GM21786 (cell line): ENCODE data around the gene RNF31.

Experiments
- ATAC-seq: cut with Tn5 transposase; IDR thresholded peaks from one replicate; pipeline ENCODE4 v1.9.1; 2021; ENCODE audit not compliant: unreplicated experiment

RNF31 gene

DNA sequence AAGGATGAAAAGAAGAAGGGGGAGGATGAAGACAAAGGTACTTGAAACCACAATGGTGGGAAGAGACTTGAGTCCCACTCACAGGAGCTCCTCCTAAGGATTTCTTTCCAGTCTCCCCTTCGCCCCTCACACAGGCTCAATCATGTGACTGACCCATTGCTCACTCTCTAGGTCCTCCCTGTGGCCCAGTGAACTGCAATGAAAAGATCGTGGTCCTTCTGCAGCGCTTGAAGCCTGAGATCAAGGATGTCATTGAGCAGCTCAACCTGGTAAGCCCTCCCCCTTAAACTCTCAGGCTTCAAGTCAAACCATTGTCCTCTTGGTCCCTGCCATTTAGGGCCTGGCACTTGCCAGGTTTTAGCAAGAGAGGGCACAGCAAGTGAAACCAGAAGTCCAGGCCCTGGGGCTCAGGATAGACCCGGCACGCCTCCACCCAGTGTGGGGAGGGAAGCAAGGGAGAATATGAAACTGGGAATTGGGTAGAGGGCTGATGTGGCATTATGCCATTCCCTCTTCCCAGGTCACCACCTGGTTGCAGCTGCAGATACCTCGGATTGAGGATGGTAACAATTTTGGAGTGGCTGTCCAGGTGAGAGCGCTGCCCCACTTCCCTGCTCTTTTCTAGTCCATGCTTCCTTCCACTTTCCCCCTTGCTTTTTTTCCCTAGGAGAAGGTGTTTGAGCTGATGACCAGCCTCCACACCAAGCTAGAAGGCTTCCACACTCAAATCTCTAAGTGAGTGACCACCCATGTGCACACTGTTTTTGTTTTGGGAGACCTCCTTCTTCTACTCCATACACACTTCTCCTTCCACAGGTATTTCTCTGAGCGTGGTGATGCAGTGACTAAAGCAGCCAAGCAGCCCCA, 9.5 kb upstream of the RNF31 start:
- ATAC-seq: no peak

DNA sequence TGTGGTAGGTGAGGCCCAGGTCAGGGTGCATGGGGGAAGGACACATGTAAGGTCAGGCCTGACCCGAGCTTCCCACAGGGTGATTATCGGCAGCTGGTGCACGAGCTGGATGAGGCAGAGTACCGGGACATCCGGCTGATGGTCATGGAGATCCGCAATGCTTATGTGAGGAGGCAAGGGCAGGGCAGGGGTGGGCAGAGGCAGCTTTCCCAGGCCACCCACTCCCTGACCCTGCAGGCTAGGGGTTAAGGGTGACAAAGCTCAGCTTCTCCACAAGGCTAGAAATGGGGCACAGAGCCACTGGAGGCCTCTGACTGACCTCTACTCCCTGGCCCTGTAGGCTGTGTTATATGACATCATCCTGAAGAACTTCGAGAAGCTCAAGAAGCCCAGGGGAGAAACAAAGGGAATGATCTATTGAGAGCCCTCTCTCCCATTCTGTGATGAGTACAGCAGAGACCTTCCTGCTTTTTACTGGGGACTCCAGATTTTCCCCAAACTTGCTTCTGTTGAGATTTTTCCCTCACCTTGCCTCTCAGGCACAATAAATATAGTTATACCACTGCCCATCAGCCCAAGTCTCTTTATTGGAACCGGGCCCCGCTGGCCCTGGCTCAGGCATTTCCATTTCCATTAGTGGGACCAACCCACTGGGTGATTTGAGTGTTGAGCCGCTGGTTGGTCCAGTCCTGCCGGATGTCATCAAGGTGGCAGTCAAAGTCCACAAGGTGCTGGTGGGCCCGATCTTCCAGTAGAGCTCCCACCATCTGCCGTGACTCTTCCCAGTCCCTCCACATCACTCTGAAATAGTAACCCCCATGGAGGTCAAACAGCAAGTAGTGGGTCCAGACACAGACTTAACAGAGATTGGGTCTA, 8.7 kb upstream of the RNF31 start:
- ATAC-seq: no peak

DNA sequence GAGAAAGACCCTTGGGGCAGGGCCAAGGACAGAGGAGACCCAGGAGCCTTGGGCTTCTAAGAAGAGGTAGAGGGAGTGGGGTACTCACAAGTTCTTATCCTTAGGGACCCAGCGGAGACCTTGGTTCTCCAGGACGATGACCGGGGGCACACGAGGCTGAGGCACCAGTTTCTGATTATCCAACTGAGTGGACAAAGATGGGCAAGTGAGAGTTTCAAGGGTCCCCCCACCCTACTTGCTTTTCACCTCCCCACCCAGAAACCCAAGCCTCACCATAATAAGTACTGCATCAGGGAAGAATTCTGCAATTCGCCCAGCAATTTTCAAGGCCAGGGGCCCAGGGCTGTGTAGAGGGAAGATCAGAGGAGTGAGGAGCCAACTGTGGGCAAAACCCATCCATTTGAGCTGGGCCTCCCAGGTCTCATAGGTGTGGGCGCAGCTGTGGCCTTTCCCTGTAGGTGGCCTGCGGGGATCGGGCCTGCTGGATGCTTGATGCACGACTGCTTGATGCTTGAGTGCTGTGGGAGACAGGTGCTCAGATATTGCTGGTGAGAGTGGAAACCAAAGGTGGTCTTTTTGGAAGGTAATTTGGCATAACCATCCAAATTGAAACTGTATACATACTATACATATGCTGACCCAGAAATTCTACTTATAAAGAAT, 7.9 kb upstream of the RNF31 start:
- no peak for ATAC-seq

DNA sequence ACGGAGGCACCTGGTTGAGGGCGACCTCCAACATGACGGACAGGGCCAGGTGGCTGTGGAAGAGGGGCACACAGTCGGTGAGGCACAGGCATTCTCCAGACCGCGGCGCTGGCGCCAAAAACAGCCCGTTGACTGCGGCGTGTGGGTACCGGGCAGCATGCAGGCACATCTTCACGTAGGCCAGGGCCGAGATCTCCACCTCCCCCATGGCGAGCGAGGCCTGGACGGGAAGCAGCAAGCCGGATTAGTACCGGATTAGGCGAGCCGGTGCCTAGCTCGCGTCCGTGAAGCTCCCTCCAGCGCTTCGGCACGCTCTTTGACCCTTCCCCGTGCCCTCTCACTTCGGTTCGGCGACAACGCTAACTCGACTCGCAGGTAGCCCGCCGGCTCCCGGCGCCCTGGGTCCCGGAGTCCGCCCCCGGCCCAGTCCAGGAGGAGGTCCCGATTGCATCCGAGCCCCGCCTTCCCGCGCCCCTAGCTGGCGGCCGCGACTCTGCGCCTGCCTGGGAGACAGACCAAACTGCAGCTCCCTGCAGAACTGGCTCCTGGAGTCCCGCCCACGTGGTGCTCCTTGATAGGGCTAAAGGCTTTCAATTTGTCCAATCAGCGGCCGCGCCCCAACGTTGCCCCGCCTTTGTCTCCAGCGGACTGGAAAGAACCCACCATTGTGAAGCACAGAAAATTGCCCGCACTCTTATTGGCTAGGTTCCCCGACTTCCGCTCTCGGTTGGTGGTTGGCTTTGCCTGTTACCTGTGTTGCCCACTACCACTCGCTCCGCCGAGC, 6.0 kb upstream of the RNF31 start, which contains the start of gene EMC9:
TSS of gene EMC9 (minus strand) at position 495 of the 784 bp plus-strand sequence. CDS start at position 208, 287 bp downstream.
- peak; percentile 89 for ATAC-seq

DNA sequence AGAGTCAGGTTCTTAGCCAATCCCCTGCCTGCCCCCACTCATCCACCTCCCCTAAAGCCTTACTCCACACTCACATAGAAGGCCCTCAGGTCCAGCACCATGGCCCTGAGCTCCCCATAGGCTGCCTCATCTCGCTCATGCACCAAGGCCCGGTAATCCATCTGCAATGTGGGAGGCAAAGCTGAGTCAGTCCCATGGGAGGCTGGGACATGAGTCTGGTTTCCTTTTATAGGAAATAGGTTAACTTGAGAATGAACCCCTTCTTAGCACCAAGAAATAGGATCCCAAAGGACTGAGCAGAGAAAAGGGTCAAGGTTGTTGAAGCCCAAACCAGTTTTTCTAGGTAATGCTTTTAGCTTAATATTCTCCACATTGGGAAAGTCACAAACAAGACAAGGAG, 3.8 kb upstream of the RNF31 start:
- ATAC-seq: no peak

DNA sequence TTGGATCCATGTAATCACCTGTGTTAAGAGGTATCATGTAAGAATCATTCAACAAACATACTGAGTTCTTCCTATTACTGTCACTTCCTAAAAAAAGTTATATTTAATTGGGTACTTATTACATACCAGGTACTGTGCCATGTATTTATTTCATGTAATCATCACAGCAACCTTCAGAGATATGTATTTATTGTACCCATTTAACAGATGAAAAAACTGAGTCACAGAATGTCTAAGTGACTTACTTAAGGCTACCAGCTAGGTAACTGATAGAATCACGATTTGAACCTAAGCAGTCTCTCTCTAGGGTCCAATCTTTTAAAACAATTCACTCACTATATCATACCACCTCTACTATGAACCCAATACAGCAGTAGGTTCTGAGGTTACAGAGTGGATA, 2.8 kb upstream of the RNF31 start:
- ATAC-seq: no peak

DNA sequence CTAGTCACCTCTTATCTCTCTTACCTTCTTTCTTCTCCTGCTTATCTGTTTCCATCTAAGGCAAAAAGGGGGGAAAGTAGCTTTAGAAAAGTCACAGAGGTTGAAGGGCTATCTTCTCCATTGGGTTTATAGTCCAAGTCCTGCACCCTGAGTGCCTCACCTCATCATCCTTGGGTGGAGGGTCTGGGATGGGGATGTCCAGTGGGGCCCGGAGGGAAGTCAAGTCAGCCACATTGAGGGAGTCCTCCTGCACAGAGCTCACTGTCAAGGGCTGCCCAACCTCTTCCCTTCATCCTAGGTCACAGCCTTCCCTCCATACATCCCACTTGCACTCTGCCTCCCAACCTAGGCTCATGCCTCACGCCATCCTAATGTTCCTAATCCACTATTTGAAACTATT, 2.1 kb upstream of the RNF31 start:
- no peak for ATAC-seq

DNA sequence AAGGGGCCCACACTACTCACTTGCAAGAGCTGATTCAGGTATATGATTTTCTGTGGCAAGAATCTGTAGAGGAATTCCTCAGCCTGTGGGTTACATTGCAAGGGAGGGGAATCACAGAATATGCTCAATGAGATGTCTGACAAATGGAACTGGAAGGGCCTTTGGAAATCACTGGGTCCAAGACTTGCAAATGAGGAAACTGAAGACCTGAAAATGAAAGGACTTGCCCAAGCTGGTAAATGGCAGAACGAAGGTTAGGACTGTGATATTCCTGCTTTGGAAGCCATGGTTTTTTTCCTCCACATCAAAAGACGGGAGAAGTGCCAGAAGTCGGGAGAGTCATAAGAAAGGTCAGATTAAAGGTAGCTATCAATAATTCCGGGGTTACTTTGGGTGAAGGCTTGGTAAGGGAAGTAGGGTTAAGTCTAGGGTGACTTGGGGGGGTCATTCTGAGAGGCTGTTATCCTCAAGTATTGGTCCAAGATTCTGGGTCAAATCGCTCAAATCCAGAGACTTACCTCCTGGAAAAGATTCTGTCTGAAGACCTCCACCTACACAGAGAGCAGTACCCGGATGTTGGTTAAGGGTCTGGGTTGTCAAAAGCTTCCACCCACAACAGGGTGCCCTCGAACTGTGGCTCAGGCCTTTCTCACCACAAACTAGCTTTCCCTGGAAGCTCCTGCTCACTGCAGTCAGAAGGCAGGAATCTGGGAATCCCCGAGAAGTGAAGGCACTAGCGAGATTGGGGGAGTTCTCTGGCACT, 1.4 kb upstream of the RNF31 start:
- ATAC-seq: no peak

DNA sequence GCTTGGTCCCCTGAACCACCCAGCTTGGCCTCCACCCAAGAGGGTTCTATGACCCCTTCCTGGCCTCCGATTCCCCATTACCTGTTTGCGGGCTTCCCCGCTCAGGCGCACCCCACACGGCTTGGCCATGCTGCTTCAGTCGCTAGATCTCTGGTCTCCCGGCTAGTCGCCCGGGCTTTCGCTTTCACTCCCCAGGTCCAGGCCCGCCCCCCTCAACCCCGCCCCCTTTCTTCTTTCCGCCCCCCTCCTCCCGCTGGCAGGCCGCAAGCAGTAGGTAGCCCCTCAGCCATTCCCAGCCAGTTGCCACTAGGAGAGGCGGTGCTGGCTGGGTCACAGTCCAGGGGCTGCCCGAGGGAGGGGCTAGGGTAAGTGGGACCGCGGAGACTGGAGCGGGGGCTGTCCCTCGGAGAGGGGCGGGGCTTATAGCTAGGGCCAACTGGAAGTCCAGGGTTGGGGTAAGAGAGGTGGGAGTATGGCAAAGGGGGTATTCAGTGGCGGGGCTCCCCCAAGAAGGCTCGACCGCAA, 783 bp upstream of the RNF31 start, which contains the start of gene PSME2:
TSS of gene PSME2 (minus strand) at position 158 of the 525 bp plus-strand sequence. CDS start at position 129, 29 bp downstream.
- peak; percentile 58 for ATAC-seq

DNA sequence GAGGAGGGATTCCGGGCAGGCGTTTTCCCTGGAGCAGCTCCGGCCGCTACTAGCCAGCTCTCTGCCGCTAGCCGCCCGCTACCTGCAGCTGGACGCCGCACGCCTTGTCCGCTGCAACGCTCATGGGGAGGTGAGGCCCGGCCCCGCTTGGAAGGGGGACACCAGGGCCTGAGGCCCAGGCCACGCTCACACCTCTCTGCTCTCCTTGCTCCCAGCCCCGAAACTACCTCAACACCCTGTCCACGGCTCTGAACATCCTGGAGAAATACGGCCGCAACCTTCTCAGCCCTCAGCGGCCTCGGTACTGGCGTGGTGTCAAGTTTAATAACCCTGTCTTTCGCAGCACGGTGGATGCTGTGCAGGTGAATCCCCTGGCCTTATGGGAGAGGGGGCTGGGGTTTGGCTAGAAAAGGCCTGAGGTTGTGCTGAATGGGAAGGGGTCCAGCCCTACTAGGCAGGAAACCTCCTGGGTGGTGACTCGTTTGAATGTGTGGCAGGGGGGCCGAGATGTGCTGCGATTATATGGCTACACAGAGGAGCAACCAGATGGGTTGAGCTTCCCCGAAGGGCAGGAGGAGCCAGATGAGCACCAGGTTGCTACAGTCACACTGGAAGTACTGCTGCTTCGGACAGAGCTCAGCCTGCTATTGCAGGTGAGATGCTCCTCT, 597 bp downstream of the RNF31 start:
- no peak for ATAC-seq

DNA sequence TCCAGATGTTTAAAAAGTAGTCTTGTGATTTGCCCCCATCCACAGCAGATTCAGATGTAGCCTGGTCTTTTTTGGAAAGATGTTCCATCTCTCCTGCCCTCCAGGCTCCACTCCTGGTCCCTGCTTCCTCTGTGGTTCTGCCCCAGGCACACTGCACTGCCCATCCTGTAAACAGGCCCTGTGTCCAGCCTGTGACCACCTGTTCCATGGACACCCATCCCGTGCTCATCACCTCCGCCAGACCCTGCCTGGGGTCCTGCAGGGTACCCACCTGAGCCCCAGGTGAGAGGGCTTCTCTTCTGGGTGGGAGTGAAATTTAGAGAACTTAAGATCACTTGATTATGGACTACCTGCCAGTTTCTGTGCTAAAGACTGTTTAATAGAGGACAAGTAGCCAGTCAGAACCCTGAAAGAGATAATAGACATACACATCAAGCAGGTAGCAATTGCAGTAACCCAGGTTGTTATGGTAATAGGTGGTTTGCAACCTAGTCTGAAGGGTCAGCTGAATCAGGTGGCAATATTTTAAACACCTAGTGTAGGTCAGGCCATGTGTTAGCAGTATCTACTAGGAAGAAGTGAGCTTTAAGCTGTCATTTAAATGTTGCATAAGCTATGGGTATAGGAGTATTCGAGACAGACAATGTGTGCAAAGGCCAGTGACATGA, 2.1 kb downstream of the RNF31 start:
- ATAC-seq: no peak

DNA sequence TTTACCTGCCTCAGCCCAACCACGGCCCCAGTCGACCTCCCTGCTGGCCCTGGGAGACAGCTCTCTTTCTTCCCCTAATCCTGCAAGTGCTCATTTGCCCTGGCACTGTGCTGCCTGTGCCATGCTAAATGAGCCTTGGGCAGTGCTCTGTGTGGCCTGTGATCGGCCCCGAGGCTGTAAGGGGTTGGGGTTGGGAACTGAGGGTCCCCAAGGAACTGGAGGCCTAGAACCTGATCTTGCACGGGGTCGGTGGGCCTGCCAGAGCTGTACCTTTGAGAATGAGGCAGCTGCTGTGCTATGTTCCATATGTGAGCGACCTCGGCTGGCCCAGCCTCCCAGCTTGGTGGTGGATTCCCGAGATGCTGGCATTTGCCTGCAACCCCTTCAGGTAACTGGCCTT, 2.8 kb downstream of the RNF31 start:
- no peak for ATAC-seq

DNA sequence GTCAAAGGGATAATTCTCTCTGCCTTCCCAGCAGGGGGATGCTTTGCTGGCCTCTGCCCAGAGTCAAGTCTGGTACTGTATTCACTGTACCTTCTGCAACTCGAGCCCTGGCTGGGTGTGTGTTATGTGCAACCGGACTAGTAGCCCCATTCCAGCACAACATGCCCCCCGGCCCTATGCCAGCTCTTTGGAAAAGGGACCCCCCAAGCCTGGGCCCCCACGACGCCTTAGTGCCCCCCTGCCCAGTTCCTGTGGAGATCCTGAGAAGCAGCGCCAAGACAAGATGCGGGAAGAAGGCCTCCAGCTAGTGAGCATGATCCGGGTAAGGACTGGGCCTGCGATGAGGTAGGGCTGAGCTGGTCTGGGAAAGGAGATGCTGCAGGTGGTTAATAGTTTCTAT, 3.3 kb downstream of the RNF31 start:
- ATAC-seq: no peak

DNA sequence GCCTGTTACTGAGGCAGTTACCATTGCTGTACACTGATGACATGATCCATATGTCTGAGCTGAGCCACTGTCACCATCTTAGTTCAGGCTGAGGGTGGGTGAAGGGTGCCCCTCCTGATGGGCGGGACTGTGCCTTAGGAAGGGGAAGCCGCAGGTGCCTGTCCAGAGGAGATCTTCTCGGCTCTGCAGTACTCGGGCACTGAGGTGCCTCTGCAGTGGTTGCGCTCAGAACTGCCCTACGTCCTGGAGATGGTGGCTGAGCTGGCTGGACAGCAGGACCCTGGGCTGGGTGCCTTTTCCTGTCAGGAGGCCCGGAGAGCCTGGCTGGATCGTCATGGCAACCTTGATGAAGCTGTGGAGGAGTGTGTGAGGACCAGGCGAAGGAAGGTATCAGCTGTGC, 3.7 kb downstream of the RNF31 start:
- no peak for ATAC-seq

DNA sequence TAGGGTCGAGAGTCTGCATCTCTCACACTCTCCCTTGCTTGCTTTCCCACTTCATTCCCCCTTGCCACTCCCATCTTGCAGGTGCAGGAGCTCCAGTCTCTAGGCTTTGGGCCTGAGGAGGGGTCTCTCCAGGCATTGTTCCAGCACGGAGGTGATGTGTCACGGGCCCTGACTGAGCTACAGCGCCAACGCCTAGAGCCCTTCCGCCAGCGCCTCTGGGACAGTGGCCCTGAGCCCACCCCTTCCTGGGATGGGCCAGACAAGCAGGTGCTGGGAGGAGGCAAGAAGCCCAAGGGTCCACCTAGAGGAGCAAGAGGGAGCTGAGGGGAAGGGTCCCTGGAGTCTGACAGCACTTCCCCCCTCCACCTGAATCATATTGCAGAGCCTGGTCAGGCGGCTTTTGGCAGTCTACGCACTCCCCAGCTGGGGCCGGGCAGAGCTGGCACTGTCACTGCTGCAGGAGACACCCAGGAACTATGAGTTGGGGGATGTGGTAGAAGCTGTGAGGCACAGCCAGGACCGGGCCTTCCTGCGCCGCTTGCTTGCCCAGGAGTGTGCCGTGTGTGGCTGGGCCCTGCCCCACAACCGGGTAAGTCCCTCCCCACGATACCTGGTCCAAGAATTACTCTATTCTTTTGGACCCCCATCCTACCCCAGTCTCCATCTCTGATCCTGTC, 4.2 kb downstream of the RNF31 start:
- no peak for ATAC-seq

DNA sequence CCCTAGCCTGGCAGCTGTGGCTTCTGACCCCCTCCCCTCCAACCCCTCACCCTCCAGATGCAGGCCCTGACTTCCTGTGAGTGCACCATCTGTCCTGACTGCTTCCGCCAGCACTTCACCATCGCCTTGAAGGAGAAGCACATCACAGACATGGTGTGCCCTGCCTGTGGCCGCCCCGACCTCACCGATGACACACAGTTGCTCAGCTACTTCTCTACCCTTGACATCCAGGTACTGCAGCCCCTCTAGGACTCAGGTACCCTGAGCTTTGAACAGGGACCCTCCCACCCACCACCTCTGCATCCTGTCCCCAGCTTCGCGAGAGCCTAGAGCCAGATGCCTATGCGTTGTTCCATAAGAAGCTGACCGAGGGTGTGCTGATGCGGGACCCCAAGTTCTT, 7.8 kb downstream of the RNF31 start:
- ATAC-seq: no peak

DNA sequence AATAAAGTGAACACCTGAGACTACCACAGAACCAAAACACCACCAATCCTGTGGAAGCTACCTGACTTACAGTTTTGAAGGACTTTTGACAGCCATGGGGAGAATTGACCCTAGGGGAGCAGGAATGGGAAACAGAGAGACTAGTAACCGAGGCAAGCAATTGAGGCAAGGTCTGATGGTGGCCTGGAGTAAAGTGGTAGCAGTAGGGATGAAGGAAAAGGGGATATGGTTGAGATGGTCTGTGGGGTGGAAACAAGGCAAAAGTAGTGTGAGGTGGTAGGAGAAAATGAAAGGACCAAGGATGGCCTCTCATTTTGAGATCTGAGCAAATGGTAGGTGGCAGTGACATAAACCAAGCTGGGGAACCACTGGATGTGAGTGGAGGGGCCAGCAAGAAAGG, 9.5 kb downstream of the RNF31 start:
- no peak for ATAC-seq

DNA sequence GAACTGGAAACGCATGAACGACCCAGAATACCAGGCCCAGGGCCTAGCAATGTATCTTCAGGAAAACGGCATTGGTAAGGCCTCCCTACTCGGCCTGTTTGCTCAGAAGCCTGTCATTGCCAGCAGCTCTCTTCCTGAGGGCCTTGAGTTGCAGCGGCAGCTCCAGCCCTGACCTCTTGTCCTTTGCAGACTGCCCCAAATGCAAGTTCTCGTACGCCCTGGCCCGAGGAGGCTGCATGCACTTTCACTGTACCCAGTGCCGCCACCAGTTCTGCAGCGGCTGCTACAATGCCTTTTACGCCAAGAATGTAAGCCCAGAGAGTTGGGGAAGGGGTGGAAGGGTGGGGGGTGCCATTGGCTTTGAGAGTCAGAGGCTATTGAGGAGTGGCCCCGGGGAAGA, 10.0 kb downstream of the RNF31 start:
- no peak for ATAC-seq
